Nephron (organoid): ENCODE measurements around the gene HSD17B3.

Source experiments
- H3K27ac Mint-ChIP-seq, 3 experiments: 2 replicates each; pipeline ENCODE4 v1.8.0; 2020; ENCODE audit warnings: mixed read lengths in 3 of 3, mild to moderate bottlenecking in 2 of 3, moderate library complexity in 1 of 3
- H3K27me3 Mint-ChIP-seq: 2 replicates; pipeline ENCODE4 v1.8.0; 2021; ENCODE audit warnings: low read depth, mild to moderate bottlenecking, moderate library complexity, mixed read lengths
- H3K36me3 Mint-ChIP-seq: 2 replicates; pipeline ENCODE4 v1.8.0; 2020; ENCODE audit warnings: low read depth, mixed read lengths
- H3K4me1 Mint-ChIP-seq: 2 replicates; pipeline ENCODE4 v1.8.0; 2020; ENCODE audit warnings: mixed read lengths
- H3K4me3 Mint-ChIP-seq, 3 experiments: 2 replicates each; pipeline ENCODE4 v1.8.0; 2020; ENCODE audit warnings: mild to moderate bottlenecking in 3 of 3, mixed read lengths in 3 of 3, moderate library complexity in 2 of 3
- H3K9me3 Mint-ChIP-seq: 2 replicates; pipeline ENCODE4 v1.8.0; 2020; ENCODE audit warnings: mixed read lengths
- TF ChIP-seq, protein P1 (sequence below), 3 experiments: fragments of 200-600 bp; sonication (generic); IDR thresholded peaks; one replicate each; pipeline ENCODE4 v1.5.0; 2021; ENCODE audit warnings: antibody characterized with exemption in 3 of 3; ENCODE audit not compliant: unreplicated experiment in 3 of 3

Gene HSD17B3

GRCh38 chr9:96216583-96216982 lies 85.4 kb downstream of the HSD17B3 start:
- Mint-ChIP-seq H3K27ac (peak overlapping the region in 2 of 3 experiments; percentile 89 to 90), H3K4me1 (peaks cover 36% of the 10 kb centered on the region), H3K27me3 (peaks cover 18% of the 10 kb centered on the region), H3K36me3 (no peaks in the 10 kb centered on the region), H3K9me3 (peaks cover 8% of the 10 kb centered on the region), H3K4me3 (peak overlapping the region in 2 of 3 experiments; percentile 12 to 56)
- TF ChIP-seq, protein P1, sequence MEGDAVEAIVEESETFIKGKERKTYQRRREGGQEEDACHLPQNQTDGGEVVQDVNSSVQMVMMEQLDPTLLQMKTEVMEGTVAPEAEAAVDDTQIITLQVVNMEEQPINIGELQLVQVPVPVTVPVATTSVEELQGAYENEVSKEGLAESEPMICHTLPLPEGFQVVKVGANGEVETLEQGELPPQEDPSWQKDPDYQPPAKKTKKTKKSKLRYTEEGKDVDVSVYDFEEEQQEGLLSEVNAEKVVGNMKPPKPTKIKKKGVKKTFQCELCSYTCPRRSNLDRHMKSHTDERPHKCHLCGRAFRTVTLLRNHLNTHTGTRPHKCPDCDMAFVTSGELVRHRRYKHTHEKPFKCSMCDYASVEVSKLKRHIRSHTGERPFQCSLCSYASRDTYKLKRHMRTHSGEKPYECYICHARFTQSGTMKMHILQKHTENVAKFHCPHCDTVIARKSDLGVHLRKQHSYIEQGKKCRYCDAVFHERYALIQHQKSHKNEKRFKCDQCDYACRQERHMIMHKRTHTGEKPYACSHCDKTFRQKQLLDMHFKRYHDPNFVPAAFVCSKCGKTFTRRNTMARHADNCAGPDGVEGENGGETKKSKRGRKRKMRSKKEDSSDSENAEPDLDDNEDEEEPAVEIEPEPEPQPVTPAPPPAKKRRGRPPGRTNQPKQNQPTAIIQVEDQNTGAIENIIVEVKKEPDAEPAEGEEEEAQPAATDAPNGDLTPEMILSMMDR (IDR thresholded peaks at IDR 0.05; ENCODE audit: unreplicated experiment in 3 of 3), result no peak

DNA sequence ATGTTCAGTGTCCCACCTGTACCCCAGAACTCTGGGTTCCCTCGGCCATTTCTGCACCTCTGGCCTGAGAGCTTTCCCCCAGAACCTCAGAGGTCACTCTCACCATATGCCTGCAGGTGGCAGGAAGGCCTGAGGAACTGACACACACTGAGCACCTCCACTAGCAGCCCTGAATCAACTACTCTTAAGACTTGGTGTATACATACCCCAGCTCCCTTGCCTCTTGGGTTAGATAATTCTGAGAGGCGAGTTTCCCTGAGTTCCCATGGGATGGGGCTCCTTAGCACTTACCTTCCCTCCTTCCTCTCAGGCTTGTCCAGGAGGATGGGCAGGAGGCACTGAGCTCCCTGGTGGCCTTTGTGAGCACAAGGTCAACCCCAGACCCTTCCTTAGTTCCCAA lies 86.1 kb downstream of the HSD17B3 start:
- no peaks in the 10 kb centered on the region for H3K36me3 Mint-ChIP-seq
- peaks cover 8% of the 10 kb centered on the region for H3K9me3 Mint-ChIP-seq
- TF ChIP-seq, protein P1 (IDR thresholded peaks at IDR 0.05; ENCODE audit: unreplicated experiment in 3 of 3), result no peak
- peaks cover 36% of the 10 kb centered on the region for H3K4me1 Mint-ChIP-seq
- no peak overlapping the region for H3K4me3 Mint-ChIP-seq
- peaks cover 19% of the 10 kb centered on the region for H3K27me3 Mint-ChIP-seq
- H3K27ac Mint-ChIP-seq, result peak overlapping the region in 1 of 3 experiments; percentile 89

DNA sequence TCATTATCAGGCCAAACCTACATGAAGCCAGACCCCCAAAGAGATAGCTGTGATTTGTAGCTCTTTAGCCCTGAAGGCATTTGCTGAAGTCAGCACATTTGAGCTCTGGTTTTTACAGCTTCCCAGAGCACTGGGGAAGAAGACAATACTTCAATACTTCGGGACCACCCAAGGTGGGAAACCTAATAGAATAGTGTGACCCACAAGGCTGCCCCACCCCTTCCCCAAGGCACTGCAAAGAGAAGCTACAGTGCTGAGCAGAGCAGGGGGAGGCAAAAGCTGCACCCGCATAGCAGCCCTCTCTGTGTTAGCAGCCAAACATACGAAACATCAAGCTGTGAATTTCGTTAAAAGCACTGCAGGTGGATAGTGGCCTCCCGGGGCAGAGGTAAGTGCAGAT lies 87.3 kb downstream of the HSD17B3 start:
- Mint-ChIP-seq H3K9me3 (peaks cover 8% of the 10 kb centered on the region), H3K4me1 (peaks cover 36% of the 10 kb centered on the region), H3K36me3 (no peaks in the 10 kb centered on the region), H3K27ac (peak overlapping the region in 2 of 3 experiments; percentile 9), H3K27me3 (peaks cover 26% of the 10 kb centered on the region), H3K4me3 (no peak overlapping the region)
- TF ChIP-seq, protein P1 (IDR thresholded peaks at IDR 0.05; ENCODE audit: unreplicated experiment in 3 of 3), result no peak

- H3K36me3 Mint-ChIP-seq, result no peaks in the 10 kb centered on the region
- H3K9me3 Mint-ChIP-seq, result peaks cover 6% of the 10 kb centered on the region
- H3K4me1 Mint-ChIP-seq, result peaks cover 4% of the 10 kb centered on the region
- TF ChIP-seq, protein P1 (IDR thresholded peaks at IDR 0.05; ENCODE audit: unreplicated experiment in 3 of 3), result no peak
- no peak overlapping the region for H3K4me3 Mint-ChIP-seq
- H3K27ac Mint-ChIP-seq, result no peak overlapping the region
- peaks cover 22% of the 10 kb centered on the region for H3K27me3 Mint-ChIP-seq
Observed at GRCh38 chr9:96209407-96210271, 92.3 kb downstream of the HSD17B3 start.

DNA sequence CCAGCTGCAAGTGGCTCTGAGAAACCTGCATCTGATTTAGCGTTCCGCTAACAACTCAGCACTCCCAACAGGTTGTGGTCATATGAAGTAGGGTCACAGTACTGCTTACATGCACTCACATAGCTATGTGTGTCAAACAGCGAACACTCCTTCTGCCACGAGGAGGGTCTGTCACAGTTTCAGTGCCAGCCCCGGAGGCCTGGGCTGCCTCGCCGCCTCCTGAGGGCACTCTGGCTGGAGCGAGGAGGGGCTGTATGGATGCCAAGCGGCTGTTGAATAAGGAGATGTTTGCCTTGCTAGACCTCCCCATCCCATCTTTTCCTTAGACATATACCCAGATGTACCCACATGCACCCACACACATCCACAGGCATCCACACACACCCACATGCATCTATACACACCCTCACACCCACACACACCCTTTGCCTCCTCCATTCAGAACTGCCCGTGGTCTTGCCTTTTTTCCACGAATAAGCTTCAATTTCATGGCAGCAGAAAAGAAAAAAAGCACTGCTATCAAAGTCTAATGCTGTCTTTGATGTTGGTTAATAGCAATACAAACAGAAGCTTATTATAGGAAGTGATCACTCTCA lies 95.7 kb downstream of the HSD17B3 start:
- H3K36me3 Mint-ChIP-seq, result no peaks in the 10 kb centered on the region

More for the DNA sequence above, 95.7 kb downstream of the HSD17B3 start:
- no peak overlapping the region for H3K27ac Mint-ChIP-seq
- H3K4me3 Mint-ChIP-seq, result no peak overlapping the region
- H3K4me1 Mint-ChIP-seq, result peaks cover 9% of the 10 kb centered on the region
- TF ChIP-seq, protein P1 (IDR thresholded peaks at IDR 0.05; ENCODE audit: unreplicated experiment in 3 of 3), result no peak
- peaks cover 26% of the 10 kb centered on the region for H3K27me3 Mint-ChIP-seq
- peaks cover 10% of the 10 kb centered on the region for H3K9me3 Mint-ChIP-seq
